Lower leg skin (tissue), 4 donors: ENCODE measurements around the gene RGS16. TPM values are rescaled to one million over a fixed set of nuclear protein-coding genes. Genes with fewer than 3 reads are reported as not detected.

Experiments
- DNase-seq, 2 donors: peaks; one replicate each; pipeline ENCODE4 v3.0.0-alpha.2; 2019; ENCODE audit warnings: low spot score in 2 of 2
- H3K4me3 ChIP-seq: fragments of 200-600 bp; sonication (generic); 2 replicates; pipeline ENCODE4 v1.5.1; 2017; ENCODE audit warnings: mild to moderate bottlenecking, low read depth; ENCODE audit not compliant: poor library complexity, severe bottlenecking
- POLR2A ChIP-seq, 2 donors: fragments of 450-650 bp; IDR thresholded peaks; one replicate each; pipeline ENCODE4 v1.6.1; 2016 to 2017; ENCODE audit warnings: antibody characterized with exemption in 2 of 2, mild to moderate bottlenecking in 1 of 2, moderate library complexity in 1 of 2
- WGBS, 2 donors: methylation state at CpG; one replicate each; pipeline ENCODE4 v1.1.5; 2018; 5-methylcytosine and 5-hydroxymethylcytosine counted together
- intact Hi-C: fragments of 100-400 bp; cut with DNase I; formaldehyde crosslinking; loops from one replicate; pipeline ENCODE4 v1.15.0; 2023; ENCODE audit warnings: low total_unique reads
- total RNA-seq, 4 donors: library from RNA; depleted of rRNA; stranded (reverse); fragments of >200 nt; gene quantifications; one replicate each; pipeline ENCODE4 v1.1.0, GENCODE V29; 2016
- TF ChIP-seq, protein P1 (sequence below), 3 donors: fragments of 450-650 bp; IDR thresholded peaks; one replicate each; pipeline ENCODE4 v1.5.1; 2016; ENCODE audit warnings: antibody characterized with exemption in 3 of 3, mild to moderate bottlenecking in 3 of 3, moderate library complexity in 2 of 3

The RGS16 gene
- total RNA-seq, 4 donors from 2014 or later: 0.37 to 1.2 (median 1.1) TPM; not detected in 1

DNA sequence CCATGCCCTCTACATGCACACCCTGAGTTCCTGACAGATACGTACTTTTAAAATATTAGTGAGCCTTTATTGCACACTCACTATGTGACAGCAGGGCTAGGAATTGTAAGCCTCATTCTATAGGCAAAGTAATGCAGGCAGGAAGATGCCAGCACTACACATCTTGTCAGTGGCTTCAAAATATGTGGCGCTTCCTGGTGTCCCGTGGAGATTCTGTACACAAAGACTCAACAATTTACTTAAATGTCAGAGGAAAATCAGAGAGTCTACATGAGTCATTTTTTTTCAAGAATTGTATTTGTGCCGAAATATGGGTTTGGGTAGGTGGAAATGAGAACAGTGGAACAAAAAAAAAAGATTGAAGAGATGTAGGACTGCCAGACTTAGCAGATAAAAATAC is 42.7 kb downstream of the RGS16 start:
- TF ChIP-seq, protein P1, sequence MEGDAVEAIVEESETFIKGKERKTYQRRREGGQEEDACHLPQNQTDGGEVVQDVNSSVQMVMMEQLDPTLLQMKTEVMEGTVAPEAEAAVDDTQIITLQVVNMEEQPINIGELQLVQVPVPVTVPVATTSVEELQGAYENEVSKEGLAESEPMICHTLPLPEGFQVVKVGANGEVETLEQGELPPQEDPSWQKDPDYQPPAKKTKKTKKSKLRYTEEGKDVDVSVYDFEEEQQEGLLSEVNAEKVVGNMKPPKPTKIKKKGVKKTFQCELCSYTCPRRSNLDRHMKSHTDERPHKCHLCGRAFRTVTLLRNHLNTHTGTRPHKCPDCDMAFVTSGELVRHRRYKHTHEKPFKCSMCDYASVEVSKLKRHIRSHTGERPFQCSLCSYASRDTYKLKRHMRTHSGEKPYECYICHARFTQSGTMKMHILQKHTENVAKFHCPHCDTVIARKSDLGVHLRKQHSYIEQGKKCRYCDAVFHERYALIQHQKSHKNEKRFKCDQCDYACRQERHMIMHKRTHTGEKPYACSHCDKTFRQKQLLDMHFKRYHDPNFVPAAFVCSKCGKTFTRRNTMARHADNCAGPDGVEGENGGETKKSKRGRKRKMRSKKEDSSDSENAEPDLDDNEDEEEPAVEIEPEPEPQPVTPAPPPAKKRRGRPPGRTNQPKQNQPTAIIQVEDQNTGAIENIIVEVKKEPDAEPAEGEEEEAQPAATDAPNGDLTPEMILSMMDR (IDR thresholded peaks at IDR 0.05): no peak
- TF ChIP-seq POLR2A (IDR thresholded peaks at IDR 0.05): no peak
- intact Hi-C loops: no loop called here
- 72 to 73% methylated on average over 4 of the region's 4 CpGs for WGBS, 2 donors
- no peak for DNase-seq
- H3K4me3 ChIP-seq: no peak overlapping the region

DNA sequence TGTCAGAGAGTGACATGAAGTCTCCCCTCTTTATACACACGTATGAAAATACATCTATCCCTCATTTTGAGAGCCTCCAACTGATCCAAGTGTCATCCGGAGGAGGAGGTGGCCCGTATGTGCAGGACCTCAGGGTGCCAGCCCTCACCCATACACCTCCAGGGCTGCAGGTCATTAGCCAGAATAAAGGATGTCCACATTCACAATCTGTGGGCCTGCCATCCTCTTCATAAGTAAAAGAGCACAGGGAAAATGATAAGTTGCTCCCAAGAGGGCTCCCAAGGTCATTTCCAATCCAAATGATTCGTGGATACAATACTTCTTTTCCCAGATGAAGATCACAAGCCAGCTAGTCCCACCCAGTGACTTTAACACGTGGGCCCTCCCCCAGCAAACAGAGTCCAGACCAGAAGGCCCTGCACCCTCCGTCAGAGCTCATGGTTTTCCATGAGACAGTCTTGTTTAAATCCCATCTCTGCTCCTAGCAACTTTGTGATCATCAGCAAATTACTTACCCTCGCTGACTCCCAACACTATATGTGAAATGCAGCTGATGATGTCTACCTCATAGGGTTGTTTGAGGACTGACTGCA is 43.7 kb downstream of the RGS16 start:
- H3K4me3 ChIP-seq: no peak overlapping the region
- TF ChIP-seq POLR2A (IDR thresholded peaks at IDR 0.05): no peak
- TF ChIP-seq, protein P1 (IDR thresholded peaks at IDR 0.05): no peak
- WGBS, 2 donors: 69 to 78% methylated on average over 7 of the region's 7 CpGs
- DNase-seq: no peak
- intact Hi-C loops: no loop called here

DNA sequence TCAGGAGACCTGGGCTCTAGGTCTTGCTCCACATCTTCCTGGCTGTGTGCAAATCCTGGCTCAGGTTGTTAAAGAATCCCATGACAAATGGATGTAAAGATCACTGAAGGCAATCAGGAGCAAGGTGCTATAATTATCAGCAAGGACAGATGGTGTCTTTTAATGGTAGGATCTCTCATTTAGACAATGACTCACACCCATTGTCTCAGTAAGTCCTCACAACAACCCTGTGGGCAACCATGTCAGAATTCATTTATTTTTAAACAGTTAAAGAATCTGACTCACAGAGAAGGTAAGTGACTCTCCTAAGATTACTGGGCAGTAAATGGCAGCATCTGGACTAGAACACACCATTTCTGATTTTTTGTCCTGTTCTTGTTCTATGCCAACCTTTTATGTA is 47.9 kb downstream of the RGS16 start:
- intact Hi-C loops: no loop called here
- no peak for DNase-seq
- no peak overlapping the region for H3K4me3 ChIP-seq
- no peak for TF ChIP-seq POLR2A (IDR thresholded peaks at IDR 0.05)
- TF ChIP-seq, protein P1 (IDR thresholded peaks at IDR 0.05): no peak

DNA sequence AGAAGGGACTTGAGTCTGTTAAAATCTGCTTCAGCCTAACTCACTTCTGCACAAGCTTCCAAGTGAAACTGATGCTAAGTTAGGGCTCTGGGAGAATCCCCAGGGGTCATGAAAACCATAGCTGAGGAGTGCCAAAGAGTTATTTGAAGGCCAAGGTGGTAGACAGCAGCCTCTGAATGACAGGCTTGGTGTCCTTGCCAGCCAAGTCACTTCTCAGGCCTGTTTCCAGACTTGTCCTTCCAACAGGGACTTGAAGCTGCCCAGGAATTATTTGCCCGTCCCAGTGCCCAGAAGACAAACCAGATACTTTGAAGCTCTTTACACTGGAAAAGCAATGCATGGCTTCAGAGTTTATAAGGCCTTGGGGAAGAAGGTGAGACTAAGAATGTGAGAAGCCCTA is 48.7 kb downstream of the RGS16 start:
- intact Hi-C loops: no loop called here
- TF ChIP-seq POLR2A (IDR thresholded peaks at IDR 0.05): no peak
- TF ChIP-seq, protein P1 (IDR thresholded peaks at IDR 0.05): no peak
- WGBS, 2 donors: 88 to 94% methylated on average over 1 of the region's 1 CpG
- no peak for DNase-seq
- H3K4me3 ChIP-seq: no peak overlapping the region

DNA sequence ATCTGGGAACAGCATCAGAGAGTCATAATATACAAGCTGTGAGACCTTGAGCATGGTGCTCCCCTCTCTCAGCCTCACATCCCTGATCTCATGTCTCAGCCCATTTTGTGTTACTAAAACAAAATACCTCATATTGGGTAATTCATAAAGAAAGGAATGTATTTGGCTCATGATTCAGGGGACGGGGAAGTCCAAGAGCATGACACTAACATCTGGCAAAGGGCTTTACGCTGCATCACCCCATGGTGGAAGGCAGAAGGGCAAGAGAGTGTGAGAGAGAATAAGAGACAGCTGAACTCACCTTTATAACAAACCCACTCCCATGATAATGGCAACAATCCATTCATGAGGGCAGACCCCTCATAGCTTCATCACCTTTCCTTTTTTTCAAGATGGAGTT is 51.7 kb downstream of the RGS16 start:
- DNase-seq: no peak
- TF ChIP-seq, protein P1 (IDR thresholded peaks at IDR 0.05): no peak
- no peak for TF ChIP-seq POLR2A (IDR thresholded peaks at IDR 0.05)
- WGBS, 2 donors: 83 to 85% methylated on average over 2 of the region's 2 CpGs
- no peak overlapping the region for H3K4me3 ChIP-seq
- intact Hi-C loops: no loop called here

DNA sequence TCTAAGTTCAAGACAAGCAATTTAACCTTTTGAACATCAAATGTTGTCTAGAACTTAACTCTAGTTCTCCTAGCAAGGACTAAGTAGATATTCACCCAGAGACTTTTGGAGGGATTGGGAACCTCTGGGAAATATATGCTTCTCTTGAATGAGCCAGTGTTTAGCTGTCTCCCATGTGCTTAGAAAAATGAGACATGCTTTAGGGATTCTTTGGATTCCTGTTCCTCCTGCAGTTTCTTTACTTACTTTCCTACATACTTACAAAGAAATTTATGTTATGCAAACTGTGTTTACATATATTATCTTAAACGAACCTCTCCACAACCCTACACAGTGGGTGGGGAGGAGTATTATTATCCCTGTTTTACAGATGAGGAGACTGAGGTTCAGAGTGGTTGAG is 54.4 kb downstream of the RGS16 start:
- H3K4me3 ChIP-seq: no peak overlapping the region
- no peak for TF ChIP-seq POLR2A (IDR thresholded peaks at IDR 0.05)
- intact Hi-C loops: no loop called here
- WGBS, 2 donors: 32 to 36% methylated on average over 1 of the region's 1 CpG
- no peak for DNase-seq
